ENCODE results near the gene CCNK. TPM values are rescaled to one million over a fixed set of nuclear protein-coding genes. Genes with fewer than 3 reads are reported as not detected.
A peak's percentile ranks its signal among the peaks of the same experiment; 100 is the strongest.

CCNK gene
- total RNA-seq, 1 experiment from 2014 or later: 80.1 TPM

- no peak overlapping the region for H3K23ac ChIP-seq (ENCODE audit: insufficient read length, low read depth, low read length)
- H3K27ac ChIP-seq (ENCODE audit: insufficient read length, low read depth, low read length): peak overlapping the region; percentile 43
- Mint-ChIP-seq H3K27ac (peak overlapping the region in 1 of 3 experiments; percentile 95; a peak in 2 of 7 replicates), H3K9me3 (no peaks in the 10 kb centered on the region), H3K4me1 (peaks cover 7 to 19% of the 10 kb centered on the region in 2 experiments), H3K27me3 (ENCODE audit: low read depth) (no peaks in the 10 kb centered on the region), H3K36me3 (ENCODE audit: insufficient read depth in 1 of 3, low read depth in 3 of 3) (peaks cover 23 to 90% (median 85%) of the 10 kb centered on the region in 3 experiments; a peak in 6 of 7 replicates), H3K4me3 (no peak overlapping the region)
- H3T11ph ChIP-seq (ENCODE audit: low read length): no peak overlapping the region
- no peak overlapping the region for H2BK120ac ChIP-seq (ENCODE audit: low read depth, low read length, poor library complexity, severe bottlenecking)
- H3K4me2 ChIP-seq (ENCODE audit: insufficient read depth, insufficient read length, low read length): no peak overlapping the region
- no peak overlapping the region for H3K14ac ChIP-seq (ENCODE audit: insufficient read depth, low read length)
- TF ChIP-seq CTCF (conservative IDR thresholded peaks at IDR 0.05): no peak
- no CpG with 5 or more reads among the region's 4 CpGs for WGBS (ENCODE audit: extremely low coverage, insufficient read length, low lambda C conversion rate)
- peaks cover 6% of the 10 kb centered on the region; the same call in 1 of the 2 replicates for H3K4me1 ChIP-seq (ENCODE audit: insufficient read depth, low read length)
- H3K18ac ChIP-seq (ENCODE audit: insufficient read length, low read depth, low read length): no peak overlapping the region
- H4K91ac ChIP-seq (ENCODE audit: insufficient read length, low read depth, low read length): no peak overlapping the region
- H2AK5ac ChIP-seq (ENCODE audit: insufficient read length, low read length): no peak overlapping the region
- no peak overlapping the region for H4K8ac ChIP-seq (replicated peaks; ENCODE audit: insufficient read length, low read depth, low read length)
- no peaks in the 10 kb centered on the region for H3K27me3 ChIP-seq (ENCODE audit: insufficient read depth, low read length)
- H2AFZ ChIP-seq (ENCODE audit: low read length): no peak overlapping the region
- no peak overlapping the region for H2BK15ac ChIP-seq (ENCODE audit: low read depth, low read length)
- no peak overlapping the region for H3K56ac ChIP-seq (ENCODE audit: insufficient read length, low read depth, low read length)
- no peak overlapping the region for H2BK20ac ChIP-seq (ENCODE audit: low read depth, low read length, poor library complexity, severe bottlenecking)
- no peaks in the 10 kb centered on the region for H3K9me3 ChIP-seq (ENCODE audit: control insufficient read depth, low read depth, low read length)
- H3K9ac ChIP-seq (ENCODE audit: extremely low read depth, insufficient read length, low read length): no peak overlapping the region
- no peaks in the 10 kb centered on the region for H3K23me2 ChIP-seq (ENCODE audit: insufficient read length, low read depth, low read length, poor library complexity, severe bottlenecking)
- H3K79me1 ChIP-seq (ENCODE audit: insufficient read depth, low read depth, low read length, poor library complexity, severe bottlenecking): no peaks in the 10 kb centered on the region
- H3K4ac ChIP-seq (ENCODE audit: low read depth, low read length): no peak overlapping the region
- no peak overlapping the region for H2BK5ac ChIP-seq (ENCODE audit: insufficient read length, low read length)
- DNase-seq: no peak
- no peak overlapping the region for H2BK12ac ChIP-seq (ENCODE audit: insufficient read length, low read depth, low read length)
- H4K20me1 ChIP-seq (ENCODE audit: control insufficient read depth, insufficient read depth, insufficient read length): no peaks in the 10 kb centered on the region
- no peaks in the 10 kb centered on the region for H3K79me2 ChIP-seq (ENCODE audit: insufficient read depth, low read length)
- no peak overlapping the region for H4K5ac ChIP-seq (ENCODE audit: insufficient read length, low read depth, low read length)
Observed at GRCh38 chr14:99503848-99504453, 22.7 kb downstream of the CCNK start.
